ENCODE measurements around the gene STMN3.

GRCh38 chr20:63636752-63637628 is 16.2 kb downstream of the STMN3 start:
- TF ChIP-seq, protein P1, sequence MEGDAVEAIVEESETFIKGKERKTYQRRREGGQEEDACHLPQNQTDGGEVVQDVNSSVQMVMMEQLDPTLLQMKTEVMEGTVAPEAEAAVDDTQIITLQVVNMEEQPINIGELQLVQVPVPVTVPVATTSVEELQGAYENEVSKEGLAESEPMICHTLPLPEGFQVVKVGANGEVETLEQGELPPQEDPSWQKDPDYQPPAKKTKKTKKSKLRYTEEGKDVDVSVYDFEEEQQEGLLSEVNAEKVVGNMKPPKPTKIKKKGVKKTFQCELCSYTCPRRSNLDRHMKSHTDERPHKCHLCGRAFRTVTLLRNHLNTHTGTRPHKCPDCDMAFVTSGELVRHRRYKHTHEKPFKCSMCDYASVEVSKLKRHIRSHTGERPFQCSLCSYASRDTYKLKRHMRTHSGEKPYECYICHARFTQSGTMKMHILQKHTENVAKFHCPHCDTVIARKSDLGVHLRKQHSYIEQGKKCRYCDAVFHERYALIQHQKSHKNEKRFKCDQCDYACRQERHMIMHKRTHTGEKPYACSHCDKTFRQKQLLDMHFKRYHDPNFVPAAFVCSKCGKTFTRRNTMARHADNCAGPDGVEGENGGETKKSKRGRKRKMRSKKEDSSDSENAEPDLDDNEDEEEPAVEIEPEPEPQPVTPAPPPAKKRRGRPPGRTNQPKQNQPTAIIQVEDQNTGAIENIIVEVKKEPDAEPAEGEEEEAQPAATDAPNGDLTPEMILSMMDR (conservative IDR thresholded peaks at IDR 0.05; ENCODE audit: low read depth, low read length) = no peak
- TF ChIP-seq EZH2 (IDR thresholded peaks at IDR 0.05; ENCODE audit: low read length, unreplicated experiment) (no peak), EZH2phosphoT487 (IDR thresholded peaks at IDR 0.05; ENCODE audit: borderline replicate concordance, low read length) (no peak)

All from PC-3 (cell line).